Esophagus (tissue), 2 donors: Measurements from ENCODE around the gene SMARCC1. TPM values are rescaled to one million over a fixed set of nuclear protein-coding genes. Genes with fewer than 3 reads are reported as not detected.
"Not testable (repeated sequence)": the region's sequence is repeated elsewhere in the genome, so short reads cannot be mapped to it uniquely, and the experiment has no call there.

Source experiments
- H3K27ac ChIP-seq, 2 donors: one replicate each; pipeline ENCODE4 v1.5.1; 2013; ENCODE audit warnings: low read depth in 2 of 2, mild to moderate bottlenecking in 2 of 2, inconsistent platforms in 1 of 2, low read length in 1 of 2, moderate library complexity in 1 of 2
- H3K27me3 ChIP-seq, 2 donors: one replicate each; pipeline ENCODE4 v1.6.1; 2013; ENCODE audit warnings: low read length in 2 of 2, control low read depth in 1 of 2, mild to moderate bottlenecking in 1 of 2; ENCODE audit not compliant: insufficient read depth in 2 of 2, control insufficient read depth in 1 of 2
- H3K36me3 ChIP-seq, 2 donors: one replicate each; pipeline ENCODE4 v1.6.1; 2013; ENCODE audit warnings: low read length in 1 of 2; ENCODE audit not compliant: control insufficient read depth in 2 of 2, insufficient read depth in 2 of 2
- H3K4me1 ChIP-seq, 2 donors: one replicate each; pipeline ENCODE4 v1.6.1; 2013; ENCODE audit warnings: low read length in 1 of 2; ENCODE audit not compliant: control insufficient read depth in 2 of 2, insufficient read depth in 2 of 2
- H3K4me3 ChIP-seq, 2 donors: one replicate each; pipeline ENCODE4 v1.5.1; 2013; ENCODE audit warnings: low read length in 2 of 2, mild to moderate bottlenecking in 2 of 2, low read depth in 1 of 2, moderate library complexity in 1 of 2
- H3K9me3 ChIP-seq, 2 donors: one replicate each; pipeline ENCODE4 v1.6.1; 2013; ENCODE audit warnings: mild to moderate bottlenecking in 2 of 2, low read depth in 1 of 2, low read length in 1 of 2, moderate library complexity in 1 of 2; ENCODE audit not compliant: control insufficient read depth in 2 of 2, insufficient read depth in 1 of 2
- WGBS, 2 donors: extraction: QIAGEN DNeasy Blood & Tissue Kit; methylation state at CpG; one replicate each; pipeline ENCODE4 v1.1.7; 2013; 5-methylcytosine and 5-hydroxymethylcytosine counted together
- polyA plus RNA-seq, 2 donors: library from polyadenylated mRNA; stranded (reverse); fragments of 200-250 nt; gene quantifications; one replicate each; pipeline ENCODE4 v1.2.3, GENCODE V29; 2013
- donor health status: healthy with polysubstance abuse.
- donor health status: Bipolar disorder and iron deficiency.

SMARCC1 gene
- 10 to 100 TPM; 11.0 to 13.8 TPM for polyA plus RNA-seq

DNA sequence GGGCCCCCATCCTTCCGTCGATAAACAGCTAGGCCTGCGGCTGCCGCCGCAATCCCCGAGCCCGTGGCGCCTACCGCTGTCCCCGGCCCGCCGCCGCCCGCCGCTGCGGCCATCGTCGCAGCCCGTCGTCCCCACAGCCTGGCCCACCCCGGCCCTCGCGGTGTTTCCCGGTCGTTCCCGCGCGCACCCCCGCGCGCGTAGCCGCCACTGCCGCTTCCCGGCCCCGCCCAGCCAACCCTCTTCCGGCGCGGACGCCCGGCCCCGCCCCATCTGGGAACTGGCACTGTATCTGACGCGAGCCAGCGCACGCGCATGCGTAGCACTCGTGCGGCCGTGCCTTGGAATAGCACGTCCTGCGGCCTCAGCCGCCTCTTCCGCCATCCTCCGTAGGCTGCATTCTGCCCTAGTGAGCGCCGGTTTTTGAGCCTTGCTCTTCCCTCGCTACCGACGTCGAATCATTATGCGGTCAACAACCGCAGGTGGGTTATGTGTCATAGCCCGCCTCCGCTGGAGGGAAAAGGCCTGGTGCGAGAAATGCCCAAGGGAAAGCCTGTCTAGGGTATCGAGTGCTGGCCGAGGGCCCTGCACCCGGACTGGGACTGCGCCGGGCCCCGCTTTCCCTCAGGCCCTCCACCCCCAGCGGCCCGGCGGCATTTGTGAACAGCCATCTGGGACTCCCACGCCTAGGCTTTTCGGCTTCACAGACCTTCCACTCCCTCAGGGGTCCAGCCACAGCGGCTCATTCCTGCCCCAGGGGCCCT, at the start of gene SMARCC1:
Gene SMARCC1, minus strand, starts transcription at position 209 of the 761 bp plus-strand sequence. Its CDS starts 96 bp downstream, at position 113.
- peak within 1 kb of the TSS; percentile 87 to 98 for H3K4me3 ChIP-seq
- H3K27ac ChIP-seq, result peak within 1 kb of the TSS; percentile 96 to 99
- H3K4me1 ChIP-seq, result peaks cover 0 to 3% of the 10 kb centered on the region in 2 donors

DNA sequence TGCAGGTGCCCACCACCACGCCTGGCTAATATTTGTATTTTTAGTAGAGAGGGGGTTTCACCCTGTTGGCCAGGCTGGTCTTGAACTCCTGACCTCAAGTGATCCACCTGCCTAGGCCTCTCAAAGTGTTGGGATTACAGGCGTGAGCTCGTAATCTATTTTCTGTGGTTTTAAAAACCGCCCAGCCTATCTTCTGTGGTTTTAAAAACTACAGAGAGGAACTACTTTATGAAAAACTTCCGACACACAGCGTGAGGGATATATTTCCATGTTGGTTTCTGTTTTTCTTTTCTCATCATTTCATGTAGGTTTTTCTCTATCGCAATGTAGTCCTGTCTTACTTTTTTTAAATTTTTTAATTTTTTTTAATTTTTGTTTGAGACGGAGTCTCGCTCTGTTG, 47.8 kb upstream of the SMARCC1 start:
- WGBS, 2 donors, result 88 to 91% methylated on average over 9 of the region's 9 CpGs
- H3K9me3 ChIP-seq, H3K27me3 ChIP-seq, H3K27ac ChIP-seq, H3K4me1 ChIP-seq, H3K4me3 ChIP-seq: not testable (repeated sequence)
- H3K36me3 ChIP-seq, result peaks cover 11 to 21% of the 10 kb centered on the region in 2 donors

More for the DNA sequence above, at the start of gene SMARCC1:
- WGBS, 2 donors, result 0 to 1% methylated on average over 75 to 79 of the region's 79 CpGs
- Histone ChIP-seq H3K36me3 (no peaks in the 10 kb centered on the region), H3K27me3 (no peaks in the 10 kb centered on the region), H3K9me3 (no peaks in the 10 kb centered on the region)

DNA sequence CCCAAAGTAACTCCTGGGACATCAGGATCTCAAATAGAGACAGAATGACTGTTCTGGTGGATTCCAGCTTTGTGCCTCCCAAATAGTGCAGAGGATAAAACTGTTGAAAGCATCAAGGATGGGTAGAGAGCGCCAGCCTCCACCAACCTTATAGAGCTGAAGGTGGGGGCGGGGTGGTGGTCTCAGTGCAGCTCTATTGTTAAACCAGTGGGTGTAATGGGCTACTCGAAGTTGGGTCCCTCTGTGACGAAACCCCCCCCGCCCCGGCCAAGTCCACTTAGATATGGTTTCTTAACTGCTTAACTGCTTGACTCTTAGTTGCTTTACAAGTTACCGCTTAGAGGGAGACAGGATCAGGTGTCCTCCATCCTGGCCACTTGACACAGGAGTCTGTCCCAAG, 43.9 kb upstream of the SMARCC1 start:
- Histone ChIP-seq H3K9me3 (no peaks in the 10 kb centered on the region), H3K27me3 (no peaks in the 10 kb centered on the region), H3K4me3 (peak overlapping the region; percentile 82 to 83), H3K36me3 (peaks cover 11 to 13% of the 10 kb centered on the region in 2 donors), H3K27ac (peak overlapping the region in 1 of 2 donors; percentile 66), H3K4me1 (peaks cover 0 to 9% of the 10 kb centered on the region in 2 donors)
- WGBS, 2 donors, result 17 to 19% methylated on average over 7 of the region's 7 CpGs

DNA sequence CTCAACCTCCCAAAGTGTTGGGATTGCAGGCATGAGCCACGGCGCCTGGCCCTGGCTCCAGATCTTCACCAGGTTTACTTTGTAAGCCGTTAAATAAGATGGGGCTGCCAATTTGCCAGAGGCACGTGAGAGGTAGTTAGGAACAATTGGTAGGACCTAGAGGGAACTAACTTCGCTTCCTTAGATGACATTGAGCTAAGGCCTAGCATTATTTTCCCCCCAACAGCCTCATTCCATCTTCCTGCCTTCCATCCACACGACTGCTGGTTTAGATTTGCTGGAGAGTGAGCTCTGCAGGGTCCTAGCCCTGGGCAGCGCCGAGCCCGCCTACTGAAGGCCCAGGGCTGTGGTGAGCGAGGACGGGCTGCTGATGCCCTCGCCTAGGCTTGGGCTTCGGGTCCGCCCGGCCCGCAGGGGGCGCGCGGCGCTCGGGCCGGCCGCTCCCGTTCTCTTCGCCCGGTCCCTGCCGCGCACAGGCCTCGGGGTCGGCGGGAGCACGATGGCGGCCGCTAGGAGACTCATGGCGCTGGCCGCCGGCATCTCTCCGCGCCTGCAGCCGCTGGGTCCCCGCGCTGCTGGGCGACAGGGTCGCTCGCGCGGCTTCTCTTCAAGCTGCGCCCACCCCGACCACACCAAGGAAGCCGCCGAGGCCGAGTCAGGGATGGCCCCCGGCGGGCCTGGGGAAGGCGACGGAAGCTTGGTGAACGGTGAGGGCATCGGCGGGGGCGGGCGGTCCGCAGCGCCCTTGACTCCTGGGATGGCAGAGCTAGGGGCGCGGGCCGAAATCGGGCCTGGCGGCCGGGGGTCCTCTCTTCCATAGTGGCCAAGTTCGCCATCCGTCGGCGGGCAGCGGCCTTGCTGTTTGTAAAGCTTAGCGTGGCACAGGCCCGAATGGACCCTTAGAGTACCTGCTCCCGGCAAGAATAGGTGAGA, 43.1 kb upstream of the SMARCC1 start:
- Histone ChIP-seq H3K9me3 (no peaks in the 10 kb centered on the region), H3K36me3 (peaks cover 10 to 13% of the 10 kb centered on the region in 2 donors), H3K27me3 (no peaks in the 10 kb centered on the region), H3K4me1 (peaks cover 0 to 9% of the 10 kb centered on the region in 2 donors), H3K27ac (peak overlapping the region; percentile 54 to 66), H3K4me3 (peak overlapping the region; percentile 82 to 83)
- 3 to 4% methylated on average over 60 to 77 of the region's 77 CpGs for WGBS, 2 donors

DNA sequence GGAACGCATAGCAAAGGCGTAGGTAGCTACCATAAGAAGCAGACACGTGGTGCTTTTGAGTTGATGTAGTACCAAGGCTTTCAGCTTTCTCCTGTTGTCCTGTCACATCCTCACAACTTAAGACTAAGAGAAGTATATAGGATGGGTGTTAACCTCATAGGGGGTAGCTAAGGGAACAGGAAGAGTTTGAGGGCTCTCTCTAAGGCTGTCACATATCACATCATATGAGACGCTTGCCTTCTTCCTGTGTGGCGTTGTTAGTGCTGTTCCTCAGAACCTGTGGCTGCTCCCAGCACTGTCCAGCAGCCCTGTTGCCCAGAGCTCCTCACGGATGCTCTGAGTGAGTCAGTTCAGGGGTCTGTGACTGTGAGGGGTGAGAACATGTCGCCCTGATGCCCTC, 35.9 kb upstream of the SMARCC1 start:
- peaks cover 6 to 8% of the 10 kb centered on the region in 2 donors for H3K36me3 ChIP-seq
- no peaks in the 10 kb centered on the region for H3K9me3 ChIP-seq

DNA sequence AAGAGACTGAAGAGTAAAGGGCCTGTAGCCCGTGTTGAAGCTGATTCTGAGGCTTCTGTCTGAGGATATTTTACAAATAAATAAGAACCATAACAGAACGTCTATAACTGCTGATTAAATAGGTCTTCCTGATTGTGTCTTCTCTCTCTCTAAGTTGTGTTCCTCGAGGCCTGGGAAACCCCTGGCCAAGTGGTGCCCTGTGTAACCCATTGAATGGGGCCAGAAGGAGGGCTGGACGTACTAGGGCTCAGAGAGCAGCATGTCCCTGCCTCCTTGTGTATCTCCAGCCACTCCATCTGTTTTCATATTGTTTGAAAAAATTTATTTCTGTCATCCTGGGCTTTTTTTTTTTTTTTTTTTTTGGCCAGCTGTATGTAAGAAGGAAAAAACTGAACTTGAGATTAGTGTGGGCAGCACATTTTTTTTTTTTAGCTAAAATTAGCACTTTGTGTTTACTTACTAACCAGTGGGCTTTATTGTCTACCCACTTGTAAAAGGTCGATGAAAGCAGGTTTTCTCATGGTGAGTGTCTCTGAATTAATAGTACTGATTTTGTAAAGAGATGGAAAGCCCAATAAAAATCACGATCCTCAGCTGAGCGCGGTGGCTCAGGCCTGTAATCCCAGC, 32.0 kb upstream of the SMARCC1 start:
- Histone ChIP-seq H3K27me3 (no peaks in the 10 kb centered on the region), H3K4me1 (no peaks in the 10 kb centered on the region), H3K27ac (no peak overlapping the region), H3K36me3 (peaks cover 0 to 15% of the 10 kb centered on the region in 2 donors), H3K4me3 (no peak overlapping the region), H3K9me3 (no peaks in the 10 kb centered on the region)
- WGBS, 2 donors, result 76 to 80% methylated on average over 8 of the region's 8 CpGs

More for the DNA sequence above, 35.9 kb upstream of the SMARCC1 start:
- Histone ChIP-seq H3K27me3 (no peaks in the 10 kb centered on the region), H3K4me3 (no peak overlapping the region), H3K4me1 (no peaks in the 10 kb centered on the region), H3K27ac (no peak overlapping the region)
- 91 to 94% methylated on average over 7 of the region's 7 CpGs for WGBS, 2 donors

DNA sequence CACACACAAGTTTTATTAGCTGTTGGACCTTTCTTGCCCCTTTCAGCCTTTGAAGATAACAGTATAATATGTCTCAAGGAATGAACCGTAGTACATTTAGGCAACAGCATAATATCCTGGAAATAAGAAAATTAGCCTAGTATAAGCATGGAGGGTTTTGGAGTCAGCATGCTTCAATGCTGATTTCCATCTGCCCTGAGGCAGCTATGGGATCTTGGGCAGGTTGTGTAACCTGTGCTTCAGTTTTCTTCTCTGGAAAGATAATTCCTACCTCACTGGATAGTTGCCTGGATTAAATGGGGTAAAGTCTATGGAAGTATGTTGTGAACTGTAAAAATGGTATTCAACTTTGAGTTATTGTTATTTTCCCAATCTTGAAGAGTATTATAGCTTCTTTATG, 22.9 kb upstream of the SMARCC1 start:
- H3K27me3 ChIP-seq, result no peaks in the 10 kb centered on the region
- no peaks in the 10 kb centered on the region for H3K9me3 ChIP-seq
- no peak overlapping the region for H3K27ac ChIP-seq
- peaks cover 0 to 3% of the 10 kb centered on the region in 2 donors for H3K4me1 ChIP-seq
- 93% methylated on average over 1 of the region's 1 CpG for WGBS, 2 donors
- H3K36me3 ChIP-seq, result no peaks in the 10 kb centered on the region
- no peak overlapping the region for H3K4me3 ChIP-seq

DNA sequence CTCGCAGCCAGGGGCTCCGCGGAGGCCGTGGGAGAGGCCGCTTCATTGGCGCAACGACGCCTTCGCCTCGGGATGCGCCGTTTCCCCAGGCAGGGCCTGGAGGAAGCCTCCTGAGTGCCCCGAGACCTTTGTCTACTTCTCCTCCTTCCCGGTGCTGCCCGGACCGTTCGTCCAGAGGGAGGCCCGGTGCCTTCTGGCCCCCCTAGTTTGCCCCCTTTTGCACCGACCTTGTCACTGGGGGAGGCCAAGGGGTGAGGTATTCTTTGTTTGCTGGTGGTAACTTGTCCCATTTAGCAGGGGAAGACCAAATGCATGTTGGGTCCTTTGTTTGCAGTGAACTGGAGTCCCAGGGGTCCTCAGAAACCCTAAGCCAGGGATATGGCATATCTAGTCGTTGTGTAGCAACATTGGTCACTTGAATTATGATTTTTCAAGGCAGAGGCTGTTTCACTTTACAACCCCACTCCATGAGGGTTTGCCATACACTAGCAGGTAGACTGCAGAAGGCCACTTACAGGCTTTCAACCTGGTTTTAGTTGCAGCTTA, 21.9 kb upstream of the SMARCC1 start:
- Histone ChIP-seq H3K9me3 (no peaks in the 10 kb centered on the region), H3K36me3 (no peaks in the 10 kb centered on the region), H3K4me1 (peaks cover 0 to 3% of the 10 kb centered on the region in 2 donors), H3K4me3 (peak overlapping the region; percentile 62 to 88), H3K27me3 (no peaks in the 10 kb centered on the region), H3K27ac (peak overlapping the region; percentile 92 to 96)
- 0 to 1% methylated on average over 18 to 20 of the region's 20 CpGs for WGBS, 2 donors
